ENCODE results near the gene DPH3. TPM values are rescaled to one million over a fixed set of nuclear protein-coding genes. Genes with fewer than 3 reads are reported as not detected.

Gene DPH3
- total RNA-seq, 2 experiments from 2014 or later, result 7.3 to 19.0 TPM

DNA sequence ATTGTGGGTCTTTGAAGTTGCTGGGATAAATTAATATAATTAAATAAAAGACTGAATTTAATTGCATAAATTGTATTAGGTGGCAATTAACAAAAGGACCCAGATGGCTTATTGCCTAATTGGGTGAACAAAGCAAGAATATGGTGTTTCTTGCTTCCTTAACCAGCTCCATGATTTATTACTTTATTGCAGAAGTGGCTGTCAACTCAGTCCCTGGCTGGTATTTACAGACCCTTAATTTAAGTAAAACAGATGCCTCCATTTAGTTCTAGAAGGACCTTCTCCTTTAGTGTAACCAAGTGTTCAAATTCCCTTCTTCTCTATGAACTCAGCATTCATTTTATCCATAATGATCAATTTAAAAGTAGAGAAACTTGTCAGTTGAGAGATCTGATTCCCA, 35.1 kb downstream of the DPH3 start:
- intact Hi-C loops (cut with micrococcal nuclease; ENCODE audit: unreplicated experiment), result no loop called here
- Histone ChIP-seq H4K20me1 (ENCODE audit: insufficient read depth, low read length) (no peaks in the 10 kb centered on the region), H3K79me2 (ENCODE audit: insufficient read depth, low read depth, low read length) (no peaks in the 10 kb centered on the region), H2AFZ (ENCODE audit: low read length) (no peak overlapping the region), H3K4me2 (ENCODE audit: low read length) (no peak overlapping the region), H3K36me3 (ENCODE audit: insufficient read depth, low read length) (no peaks in the 10 kb centered on the region), H3K4me1 (ENCODE audit: insufficient read depth, low read length, poor library complexity, severe bottlenecking) (no peaks in the 10 kb centered on the region), H3K9me2 (ENCODE audit: insufficient read depth, low read length) (no peaks in the 10 kb centered on the region), H3K9me3 (ENCODE audit: low read length) (no peaks in the 10 kb centered on the region), H3K4me3 (ENCODE audit: low read depth, low read length, poor library complexity, severe bottlenecking) (no peak overlapping the region), H3K27ac (ENCODE audit: low read depth, low read length, poor library complexity, severe bottlenecking) (no peak overlapping the region)
- POLR2A ChIA-PET, result interaction anchor here (0.7 kb wide), 1 partner anchor 9 kb away, joined by 3 read pairs; no protein-coding TSS in a partner anchor
- DNase-seq (ENCODE audit: low spot score), result no peak
- no TSS peak for BruUV-seq (replicated peaks)
- TF ChIP-seq, protein P1, sequence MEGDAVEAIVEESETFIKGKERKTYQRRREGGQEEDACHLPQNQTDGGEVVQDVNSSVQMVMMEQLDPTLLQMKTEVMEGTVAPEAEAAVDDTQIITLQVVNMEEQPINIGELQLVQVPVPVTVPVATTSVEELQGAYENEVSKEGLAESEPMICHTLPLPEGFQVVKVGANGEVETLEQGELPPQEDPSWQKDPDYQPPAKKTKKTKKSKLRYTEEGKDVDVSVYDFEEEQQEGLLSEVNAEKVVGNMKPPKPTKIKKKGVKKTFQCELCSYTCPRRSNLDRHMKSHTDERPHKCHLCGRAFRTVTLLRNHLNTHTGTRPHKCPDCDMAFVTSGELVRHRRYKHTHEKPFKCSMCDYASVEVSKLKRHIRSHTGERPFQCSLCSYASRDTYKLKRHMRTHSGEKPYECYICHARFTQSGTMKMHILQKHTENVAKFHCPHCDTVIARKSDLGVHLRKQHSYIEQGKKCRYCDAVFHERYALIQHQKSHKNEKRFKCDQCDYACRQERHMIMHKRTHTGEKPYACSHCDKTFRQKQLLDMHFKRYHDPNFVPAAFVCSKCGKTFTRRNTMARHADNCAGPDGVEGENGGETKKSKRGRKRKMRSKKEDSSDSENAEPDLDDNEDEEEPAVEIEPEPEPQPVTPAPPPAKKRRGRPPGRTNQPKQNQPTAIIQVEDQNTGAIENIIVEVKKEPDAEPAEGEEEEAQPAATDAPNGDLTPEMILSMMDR (conservative IDR thresholded peaks at IDR 0.05; ENCODE audit: low read length), result no peak
- TF ChIP-seq EZH2phosphoT487 (IDR thresholded peaks at IDR 0.05; ENCODE audit: borderline replicate concordance, low read depth, low read length), result no peak
- CTCF ChIA-PET (ENCODE audit: unreplicated experiment), result no interaction called here

DNA sequence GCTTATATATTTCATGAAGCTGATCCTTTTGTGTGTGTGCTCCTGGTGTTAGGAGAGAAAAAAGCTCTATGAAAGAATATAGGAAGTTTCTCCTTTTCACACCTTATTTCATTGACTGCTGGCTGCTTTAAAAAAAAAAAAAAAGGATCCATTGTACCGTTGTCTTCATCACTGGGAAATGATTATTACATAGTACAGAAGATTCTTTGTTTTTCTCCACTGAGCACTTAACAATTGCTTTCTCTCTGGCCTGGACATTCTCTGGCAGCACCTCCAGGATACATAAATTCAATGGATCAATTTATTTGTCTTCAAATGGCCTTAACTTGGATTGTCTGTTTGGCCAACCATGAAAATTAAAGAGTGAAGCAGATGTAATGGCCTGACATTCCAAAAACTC, 37.2 kb downstream of the DPH3 start:
- Histone ChIP-seq H3K4me1 (ENCODE audit: insufficient read depth, low read length, poor library complexity, severe bottlenecking) (no peaks in the 10 kb centered on the region), H3K4me3 (ENCODE audit: low read depth, low read length, poor library complexity, severe bottlenecking) (no peak overlapping the region), H3K9me2 (ENCODE audit: insufficient read depth, low read length) (no peaks in the 10 kb centered on the region), H3K79me2 (ENCODE audit: insufficient read depth, low read depth, low read length) (no peaks in the 10 kb centered on the region), H3K36me3 (ENCODE audit: insufficient read depth, low read length) (no peaks in the 10 kb centered on the region), H3K9me3 (ENCODE audit: low read length) (no peaks in the 10 kb centered on the region), H4K20me1 (ENCODE audit: insufficient read depth, low read length) (no peaks in the 10 kb centered on the region), H2AFZ (ENCODE audit: low read length) (no peak overlapping the region), H3K27ac (ENCODE audit: low read depth, low read length, poor library complexity, severe bottlenecking) (no peak overlapping the region), H3K4me2 (ENCODE audit: low read length) (no peak overlapping the region)
- intact Hi-C loops (cut with micrococcal nuclease; ENCODE audit: unreplicated experiment), result no loop called here
- TF ChIP-seq, protein P1 (conservative IDR thresholded peaks at IDR 0.05; ENCODE audit: low read length), result no peak
- TF ChIP-seq EZH2phosphoT487 (IDR thresholded peaks at IDR 0.05; ENCODE audit: borderline replicate concordance, low read depth, low read length), result no peak
- DNase-seq (ENCODE audit: low spot score), result no peak
- ChIA-PET CTCF (ENCODE audit: unreplicated experiment) (no interaction called here), POLR2A (interaction anchor here (0.6 to 0.7 kb wide), 3 partner anchors 27 to 839 kb away, joined by 3 to 4 read pairs (median 3); no protein-coding TSS in a partner anchor)
- BruUV-seq (replicated peaks), result no TSS peak

DNA sequence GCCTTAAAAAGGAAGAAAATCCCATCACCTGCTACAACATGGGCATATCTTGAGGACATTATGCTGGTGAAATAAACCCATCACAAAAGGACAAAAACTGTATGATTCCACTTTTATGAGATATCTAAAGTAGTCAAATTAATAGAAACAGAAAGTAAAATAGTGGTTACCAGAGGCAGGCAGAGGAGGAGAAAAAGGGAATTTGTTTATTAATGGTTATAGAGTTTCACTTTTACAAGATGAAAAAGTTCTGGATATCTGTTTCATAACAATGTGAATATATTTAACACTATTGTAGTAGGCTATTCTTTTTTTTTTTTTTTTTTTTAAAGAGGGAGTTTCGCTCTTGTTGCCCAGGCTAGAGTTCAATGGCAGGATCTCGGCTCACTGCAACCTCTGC, 40.4 kb downstream of the DPH3 start:
- POLR2A ChIA-PET, result no interaction called here
- intact Hi-C loops (cut with micrococcal nuclease; ENCODE audit: unreplicated experiment), result no loop called here
- Histone ChIP-seq H3K4me2 (ENCODE audit: low read length) (no peak overlapping the region), H4K20me1 (ENCODE audit: insufficient read depth, low read length) (no peaks in the 10 kb centered on the region), H3K27ac (ENCODE audit: low read depth, low read length, poor library complexity, severe bottlenecking) (no peak overlapping the region), H2AFZ (ENCODE audit: low read length) (no peak overlapping the region), H3K36me3 (ENCODE audit: insufficient read depth, low read length) (no peaks in the 10 kb centered on the region), H3K4me3 (ENCODE audit: low read depth, low read length, poor library complexity, severe bottlenecking) (no peak overlapping the region), H3K9me2 (ENCODE audit: insufficient read depth, low read length) (no peaks in the 10 kb centered on the region), H3K9me3 (ENCODE audit: low read length) (no peaks in the 10 kb centered on the region), H3K4me1 (ENCODE audit: insufficient read depth, low read length, poor library complexity, severe bottlenecking) (no peaks in the 10 kb centered on the region), H3K79me2 (ENCODE audit: insufficient read depth, low read depth, low read length) (no peaks in the 10 kb centered on the region)
- DNase-seq (ENCODE audit: low spot score), result no peak
- BruUV-seq (replicated peaks), result no TSS peak
- TF ChIP-seq, protein P1 (conservative IDR thresholded peaks at IDR 0.05; ENCODE audit: low read length), result no peak
- no peak for TF ChIP-seq EZH2phosphoT487 (IDR thresholded peaks at IDR 0.05; ENCODE audit: borderline replicate concordance, low read depth, low read length)
- CTCF ChIA-PET (ENCODE audit: unreplicated experiment), result no interaction called here

Data from OCI-LY7 (cell line).